Measurements from ENCODE around the gene KDM2B. TPM values are rescaled to one million over a fixed set of nuclear protein-coding genes. Genes with fewer than 3 reads are reported as not detected.
A peak's percentile ranks its signal among the peaks of the same experiment; 100 is the strongest.

Gene KDM2B
- total and polyA plus RNA-seq, 4 experiments from 2014 or later: 7.7 to 101 (median 59.6) TPM

GRCh38 chr12:121467638-121468498 lies 113.0 kb downstream of the KDM2B start:
- Histone ChIP-seq H3K27me3 (ENCODE audit: insufficient read depth, low read length) (no peaks in the 10 kb centered on the region), H3K9me3 (ENCODE audit: control insufficient read depth in 1 of 2, low read length in 2 of 2) (no peaks in the 10 kb centered on the region), H3K27ac (ENCODE audit: low read depth, low read length) (peak overlapping the region; percentile 42), H3K4me1 (ENCODE audit: insufficient read depth, low read length) (peaks cover 25% of the 10 kb centered on the region), H3K36me3 (ENCODE audit: insufficient read depth, low read length) (no peaks in the 10 kb centered on the region), H3K4me3 (ENCODE audit: low read length in 2 of 2) (peak overlapping the region in 1 of 2 donors; percentile 35)
- DNase-seq: peak in 4 of 5 donors; percentile 7 to 19 (median 14)
- ChIA-PET POLR2A (ENCODE audit: partially characterized antibody) (interaction anchor here (0.5 to 2.9 kb wide), 10 partner anchors 9 to 204 kb away, joined by 3 to 14 read pairs (median 3); partner anchors contain the start of gene RNF34), CTCF (ENCODE audit: partially characterized antibody) (interaction anchor here (0.6 to 3.6 kb wide), 4 partner anchors 11 to 408 kb away, joined by 3 to 30 read pairs (median 3); partner anchors contain the start of gene ANAPC5)
- H3K36me3 Mint-ChIP-seq: peaks cover 0 to 5% of the 10 kb centered on the region in 2 donors
- peaks cover 17 to 30% (median 22%) of the 10 kb centered on the region in 4 donors for H3K4me1 Mint-ChIP-seq
- H3K4me3 Mint-ChIP-seq: peak overlapping the region; percentile 56 to 74 (median 66)
- intact Hi-C loops (cut with micrococcal nuclease): loop anchor here (1.0 to 5.0 kb wide), 3 partner anchors 67 to 759 kb away; partner anchors contain the start of genes ANAPC5, DIABLO and RNF34
- no peaks in the 10 kb centered on the region for H3K27me3 Mint-ChIP-seq
- H3K27ac Mint-ChIP-seq: peak overlapping the region; percentile 68 to 85 (median 80)
- no peaks in the 10 kb centered on the region for H3K9me3 Mint-ChIP-seq

GRCh38 chr12:121466794-121467637 lies 113.8 kb downstream of the KDM2B start:
- H3K4me1 Mint-ChIP-seq: peaks cover 17 to 31% (median 22%) of the 10 kb centered on the region in 4 donors
- no peaks in the 10 kb centered on the region for H3K9me3 Mint-ChIP-seq
- peaks cover 0 to 6% of the 10 kb centered on the region in 2 donors for H3K36me3 Mint-ChIP-seq
- H3K27ac Mint-ChIP-seq: no peak overlapping the region
- ChIA-PET CTCF (ENCODE audit: partially characterized antibody) (interaction anchor here (0.6 to 3.6 kb wide), 4 partner anchors 12 to 407 kb away, joined by 3 to 30 read pairs (median 3); partner anchors contain the start of gene ANAPC5), POLR2A (ENCODE audit: partially characterized antibody) (interaction anchor here (1.0 to 2.9 kb wide), 3 partner anchors 13 to 193 kb away, joined by 3 to 14 read pairs (median 4); no protein-coding TSS in a partner anchor)
- Histone ChIP-seq H3K4me3 (ENCODE audit: low read length in 2 of 2) (peak overlapping the region in 1 of 2 donors; percentile 35), H3K9me3 (ENCODE audit: control insufficient read depth in 1 of 2, low read length in 2 of 2) (no peaks in the 10 kb centered on the region), H3K27ac (ENCODE audit: low read depth, low read length) (peak overlapping the region; percentile 42), H3K4me1 (ENCODE audit: insufficient read depth, low read length) (peaks cover 25% of the 10 kb centered on the region), H3K36me3 (ENCODE audit: insufficient read depth, low read length) (no peaks in the 10 kb centered on the region), H3K27me3 (ENCODE audit: insufficient read depth, low read length) (no peaks in the 10 kb centered on the region)
- peak; percentile 85 to 91 (median 87) for DNase-seq
- intact Hi-C loops (cut with micrococcal nuclease): loop anchor here (1.0 to 5.0 kb wide), 3 partner anchors 66 to 760 kb away; partner anchors contain the start of genes ANAPC5, DIABLO and RNF34
- H3K4me3 Mint-ChIP-seq: peak overlapping the region in 5 of 8 donors; percentile 8 to 61 (median 31)
- no peaks in the 10 kb centered on the region for H3K27me3 Mint-ChIP-seq

DNA sequence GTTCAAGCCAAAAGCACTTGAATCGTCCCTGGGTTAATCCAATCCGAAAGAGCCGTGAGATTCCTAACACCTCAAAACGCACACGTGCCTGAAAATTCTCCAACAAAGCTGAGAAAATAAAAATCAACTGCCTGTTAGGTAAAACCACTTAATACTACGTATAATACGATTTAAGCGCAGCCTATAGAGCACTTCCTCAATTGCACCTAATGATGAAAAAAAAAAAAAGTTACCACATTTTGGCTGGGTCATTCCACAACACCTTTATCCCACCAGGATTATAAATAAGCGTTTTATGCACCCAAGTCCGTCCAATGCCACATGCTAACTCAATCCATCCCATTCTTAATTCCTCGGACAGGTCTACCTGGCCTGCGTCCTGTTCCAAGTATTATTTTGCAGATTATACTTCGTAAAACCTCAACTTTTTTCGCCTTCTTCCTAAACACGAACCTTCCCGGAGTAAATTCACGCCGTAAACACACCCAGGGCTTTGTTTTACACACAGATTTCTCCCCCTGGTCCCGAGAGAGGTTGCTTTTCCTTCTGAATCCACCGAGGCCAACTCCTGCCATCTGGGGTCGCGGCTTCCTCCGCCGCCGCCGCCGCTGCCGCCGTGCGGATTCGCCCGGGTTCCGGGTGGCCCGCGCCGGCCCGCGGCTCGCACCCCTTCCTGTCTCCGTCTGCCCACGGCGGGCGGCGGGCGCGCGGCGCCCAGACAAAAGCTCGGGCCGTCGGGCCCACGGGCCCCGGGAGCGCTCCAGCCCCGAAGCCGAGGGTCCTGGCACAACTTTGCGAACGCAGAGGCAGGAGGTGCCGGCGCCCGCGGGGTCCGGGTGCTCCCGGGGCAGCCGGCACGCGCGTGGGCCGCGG lies 114.7 kb downstream of the KDM2B start:
- H3K36me3 ChIP-seq (ENCODE audit: insufficient read depth, low read length): no peaks in the 10 kb centered on the region
- POLR2A ChIA-PET (ENCODE audit: partially characterized antibody): interaction anchor here (0.6 to 1.1 kb wide), 5 partner anchors 9 to 343 kb away, joined by 3 read pairs; partner anchors contain the start of genes ORAI1 and RNF34
- peaks cover 25% of the 10 kb centered on the region for H3K4me1 ChIP-seq (ENCODE audit: insufficient read depth, low read length)
- peak overlapping the region; percentile 15 for H3K27ac ChIP-seq (ENCODE audit: low read depth, low read length)
- Mint-ChIP-seq H3K4me3 (peak overlapping the region; percentile 89 to 98 (median 95)), H3K4me1 (peaks cover 23 to 39% (median 30%) of the 10 kb centered on the region in 4 donors), H3K36me3 (peaks cover 4 to 7% of the 10 kb centered on the region in 2 donors), H3K27me3 (no peaks in the 10 kb centered on the region), H3K9me3 (no peaks in the 10 kb centered on the region), H3K27ac (peak overlapping the region; percentile 90 to 99 (median 96))
- H3K27me3 ChIP-seq (ENCODE audit: insufficient read depth, low read length): no peaks in the 10 kb centered on the region
- intact Hi-C loops (cut with micrococcal nuclease): loop anchor here (2.0 to 5.0 kb wide), 2 partner anchors 65 to 761 kb away; partner anchors contain the start of genes DIABLO and RNF34
- peak overlapping the region; percentile 53 to 69 for H3K4me3 ChIP-seq (ENCODE audit: low read length in 2 of 2)
- CTCF ChIA-PET (ENCODE audit: partially characterized antibody): interaction anchor here (1.2 to 1.8 kb wide), 2 partner anchors 11 to 17 kb away, joined by 3 to 5 read pairs; no protein-coding TSS in a partner anchor
- no peaks in the 10 kb centered on the region for H3K9me3 ChIP-seq (ENCODE audit: control insufficient read depth in 1 of 2, low read length in 2 of 2)
- DNase-seq: peak in 4 of 5 donors; percentile 39 to 59 (median 40)

- DNase-seq: no peak
- Mint-ChIP-seq H3K9me3 (no peaks in the 10 kb centered on the region), H3K27ac (peak overlapping the region in 2 of 7 donors; percentile 17 to 32), H3K4me3 (peak overlapping the region in 2 of 8 donors; percentile 13), H3K27me3 (no peaks in the 10 kb centered on the region), H3K4me1 (peaks cover 32 to 51% (median 42%) of the 10 kb centered on the region in 4 donors), H3K36me3 (peaks cover 4 to 7% of the 10 kb centered on the region in 2 donors)
- Histone ChIP-seq H3K27ac (ENCODE audit: low read depth, low read length) (no peak overlapping the region), H3K4me1 (ENCODE audit: insufficient read depth, low read length) (peaks cover 30% of the 10 kb centered on the region), H3K36me3 (ENCODE audit: insufficient read depth, low read length) (no peaks in the 10 kb centered on the region), H3K27me3 (ENCODE audit: insufficient read depth, low read length) (no peaks in the 10 kb centered on the region), H3K4me3 (ENCODE audit: low read length in 2 of 2) (no peak overlapping the region), H3K9me3 (ENCODE audit: control insufficient read depth in 1 of 2, low read length in 2 of 2) (no peaks in the 10 kb centered on the region)
- ChIA-PET CTCF (ENCODE audit: partially characterized antibody) (interaction anchor here (0.6 to 2.4 kb wide), 5 partner anchors 13 to 32 kb away, joined by 3 to 12 read pairs (median 4); no protein-coding TSS in a partner anchor), POLR2A (ENCODE audit: partially characterized antibody) (interaction anchor here (1.0 to 1.5 kb wide), 2 partner anchors 64 to 167 kb away, joined by 3 to 4 read pairs; partner anchors contain the start of gene RNF34)
- intact Hi-C loops (cut with micrococcal nuclease): no loop called here
These were observed 116.5 kb downstream of the KDM2B start for GRCh38 chr12:121464331-121464730.

DNA sequence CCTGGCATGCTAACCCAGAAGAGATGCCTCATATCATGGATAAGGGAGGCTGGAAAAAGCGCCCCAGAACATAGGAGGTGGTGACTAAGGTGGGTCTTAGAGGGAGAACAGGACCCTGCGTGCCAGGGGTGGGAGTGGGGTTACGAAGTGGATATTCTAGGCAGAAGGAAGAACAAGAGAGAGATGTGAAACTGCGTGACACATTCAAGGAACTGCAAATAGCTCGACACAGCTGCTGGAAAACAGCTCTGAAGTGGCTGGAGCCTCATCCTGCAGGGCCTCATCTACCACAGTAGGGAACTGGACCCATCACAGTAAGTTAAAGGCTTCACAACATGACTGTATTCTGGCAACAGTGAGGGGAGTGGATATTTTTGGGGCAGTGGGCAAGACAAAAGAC lies 119.8 kb downstream of the KDM2B start:
- DNase-seq: no peak
- ChIA-PET POLR2A (ENCODE audit: partially characterized antibody) (interaction anchor here (0.5 kb wide), 1 partner anchor 34 kb away, joined by 3 read pairs; no protein-coding TSS in a partner anchor), CTCF (ENCODE audit: partially characterized antibody) (interaction anchor here (2.5 kb wide), 1 partner anchor 18 kb away, joined by 12 read pairs; no protein-coding TSS in a partner anchor)
- Histone ChIP-seq H3K4me3 (ENCODE audit: low read length in 2 of 2) (no peak overlapping the region), H3K36me3 (ENCODE audit: insufficient read depth, low read length) (no peaks in the 10 kb centered on the region), H3K27ac (ENCODE audit: low read depth, low read length) (no peak overlapping the region), H3K4me1 (ENCODE audit: insufficient read depth, low read length) (peaks cover 20% of the 10 kb centered on the region), H3K9me3 (ENCODE audit: control insufficient read depth in 1 of 2, low read length in 2 of 2) (no peaks in the 10 kb centered on the region), H3K27me3 (ENCODE audit: insufficient read depth, low read length) (no peaks in the 10 kb centered on the region)
- Mint-ChIP-seq H3K4me3 (peak overlapping the region in 1 of 8 donors; percentile 8), H3K27ac (peak overlapping the region in 1 of 7 donors; percentile 12), H3K27me3 (no peaks in the 10 kb centered on the region), H3K9me3 (no peaks in the 10 kb centered on the region), H3K36me3 (peaks cover 7 to 8% of the 10 kb centered on the region in 2 donors), H3K4me1 (peaks cover 34 to 59% (median 40%) of the 10 kb centered on the region in 4 donors)
- intact Hi-C loops (cut with micrococcal nuclease): no loop called here
